ENCODE data around the gene ACOT6.
"Not testable (repeated sequence)": the region's sequence is repeated elsewhere in the genome, so short reads cannot be mapped to it uniquely, and the experiment has no call there.

Gene ACOT6, protein sequence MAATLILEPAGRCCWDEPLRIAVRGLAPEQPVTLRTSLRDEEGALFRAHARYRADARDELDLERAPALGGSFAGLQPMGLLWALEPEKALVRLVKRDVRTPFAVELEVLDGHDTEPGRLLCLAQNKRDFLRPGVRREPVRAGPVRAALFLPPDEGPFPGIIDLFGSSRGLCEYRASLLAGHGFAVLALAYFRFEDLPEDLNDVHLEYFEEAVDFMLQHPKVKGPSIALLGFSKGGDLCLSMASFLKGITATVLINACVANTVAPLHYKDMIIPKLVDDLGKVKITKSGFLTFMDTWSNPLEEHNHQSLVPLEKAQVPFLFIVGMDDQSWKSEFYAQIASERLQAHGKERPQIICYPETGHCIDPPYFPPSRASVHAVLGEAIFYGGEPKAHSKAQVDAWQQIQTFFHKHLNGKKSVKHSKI

DNA sequence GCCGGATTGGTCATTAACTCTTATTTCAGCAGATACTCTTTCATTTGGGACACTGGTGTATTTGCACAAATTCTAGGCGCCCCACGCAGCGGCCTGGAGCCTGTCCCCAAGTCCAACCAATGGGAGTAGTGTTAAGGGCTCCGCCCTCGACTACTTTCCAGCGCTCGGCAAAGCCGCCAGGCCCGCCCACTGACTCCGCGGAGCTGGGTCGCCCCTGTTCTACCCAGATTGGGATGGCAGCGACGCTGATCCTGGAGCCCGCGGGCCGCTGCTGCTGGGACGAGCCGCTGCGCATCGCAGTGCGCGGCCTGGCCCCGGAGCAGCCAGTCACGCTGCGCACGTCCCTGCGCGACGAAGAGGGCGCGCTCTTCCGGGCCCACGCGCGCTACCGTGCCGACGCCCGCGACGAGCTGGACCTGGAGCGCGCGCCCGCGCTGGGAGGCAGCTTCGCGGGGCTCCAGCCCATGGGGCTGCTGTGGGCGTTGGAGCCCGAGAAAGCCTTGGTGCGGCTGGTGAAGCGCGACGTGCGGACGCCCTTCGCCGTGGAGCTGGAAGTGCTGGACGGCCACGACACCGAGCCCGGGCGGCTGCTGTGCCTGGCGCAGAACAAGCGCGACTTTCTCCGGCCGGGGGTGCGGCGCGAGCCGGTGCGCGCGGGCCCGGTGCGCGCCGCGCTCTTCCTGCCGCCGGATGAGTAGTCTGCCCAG is at the start of gene ACOT6:
TSS of gene ACOT6 (plus strand) at position 179 of the 707 bp plus-strand sequence. CDS start at position 234, 55 bp downstream.
- DNase-seq: peak; percentile 37 to 66

GRCh38 chr14:73562696-73563095 is 49.6 kb upstream of the ACOT6 start:
- DNase-seq: not testable (repeated sequence)

GRCh38 chr14:73566431-73566830 is 45.9 kb upstream of the ACOT6 start:
- DNase-seq: not testable (repeated sequence)

DNA sequence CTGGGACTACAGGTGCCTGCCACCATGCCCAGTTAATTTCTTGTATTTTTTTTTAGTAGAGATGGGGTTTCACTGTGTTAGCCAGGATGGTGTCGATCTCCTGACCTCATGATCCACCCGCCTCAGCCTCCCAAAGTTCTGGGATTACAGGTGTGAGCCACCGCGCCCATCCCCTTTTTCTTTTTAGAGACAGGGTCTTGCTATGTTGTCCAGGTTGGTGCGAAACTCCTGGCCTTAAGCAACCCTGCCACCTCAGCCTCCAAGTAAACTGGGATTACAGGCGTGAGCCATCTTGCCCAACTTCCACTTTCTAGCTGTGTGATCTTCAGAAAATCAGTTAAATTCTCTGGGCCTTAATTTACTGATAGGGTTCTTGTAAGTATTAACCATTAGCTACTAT is 45.4 kb upstream of the ACOT6 start:
- not testable (repeated sequence) for DNase-seq

DNA sequence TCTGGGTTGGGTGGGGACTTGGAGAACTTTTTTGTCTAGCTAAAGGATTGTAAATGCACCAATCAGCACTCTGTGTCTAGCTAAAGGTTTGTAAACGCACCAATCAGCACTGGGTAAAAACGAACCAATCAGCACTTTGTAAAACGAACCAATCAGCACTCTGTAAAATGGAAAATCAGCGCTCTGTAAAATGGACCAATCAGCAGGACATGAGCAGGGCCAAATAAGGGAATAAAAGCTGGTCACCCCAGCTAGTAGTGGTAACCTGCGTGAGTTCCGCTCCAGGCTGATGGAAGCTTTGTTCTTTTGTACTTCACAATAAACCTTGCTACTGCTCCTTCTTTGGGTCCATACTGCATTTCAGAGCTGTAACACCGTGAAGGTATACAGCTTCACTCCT is 45.0 kb upstream of the ACOT6 start:
- DNase-seq: no peak

GRCh38 chr14:73567951-73568885 is 44.1 kb upstream of the ACOT6 start:
- no peak for DNase-seq

GRCh38 chr14:73568886-73569184 is 43.5 kb upstream of the ACOT6 start:
- DNase-seq: not testable (repeated sequence)

- peak; percentile 65 to 70 for DNase-seq
Observed at GRCh38 chr14:73569185-73569958, 42.9 kb upstream of the ACOT6 start, which contains the start of gene ACOT2. Gene ACOT2 (plus strand): TSS chr14:73569213. CDS start chr14:73569241, 28 bp downstream.

DNA sequence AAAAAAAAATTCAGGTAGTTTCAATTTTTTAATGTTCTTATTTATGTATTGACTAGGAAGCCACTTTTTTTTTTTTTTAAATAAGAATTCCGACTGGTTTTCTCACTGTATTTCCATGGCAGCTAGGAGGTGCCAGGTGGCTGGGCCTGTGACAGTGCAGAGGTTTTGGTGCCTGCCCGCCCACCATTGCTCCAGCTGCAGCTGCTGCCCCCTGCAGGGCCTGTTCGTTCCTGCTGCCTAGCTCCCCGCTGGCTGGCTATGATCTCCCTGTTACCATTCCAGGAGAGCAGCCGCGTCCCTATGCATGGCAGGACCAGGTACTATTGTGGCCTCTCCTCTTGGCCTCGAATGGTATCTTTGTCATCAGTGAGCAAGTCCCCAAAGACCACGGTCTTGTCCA is 41.4 kb upstream of the ACOT6 start:
- DNase-seq: peak in 1 of 2 donors; percentile 9

DNA sequence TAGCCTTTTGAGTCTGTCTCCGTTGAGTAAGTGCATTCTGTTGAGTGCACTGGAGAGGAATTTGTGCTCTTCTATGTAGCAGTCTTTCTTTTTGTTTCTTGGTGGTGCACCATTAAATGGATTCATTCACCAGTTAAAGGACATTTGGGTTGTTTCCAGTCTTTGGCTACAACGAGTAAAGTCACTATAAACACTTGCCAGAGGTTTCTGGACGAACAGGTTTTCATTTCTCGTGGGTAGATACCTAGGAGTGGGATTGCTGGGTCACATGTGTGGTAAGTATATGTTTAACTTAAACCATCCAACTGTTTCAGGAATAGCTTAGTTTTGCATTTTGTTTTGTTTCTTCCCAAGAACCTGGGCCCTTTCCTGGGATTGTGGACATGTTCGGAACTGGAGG is 39.3 kb upstream of the ACOT6 start:
- not testable (repeated sequence) for DNase-seq

GRCh38 chr14:73573740-73574139 is 38.6 kb upstream of the ACOT6 start:
- DNase-seq: not testable (repeated sequence)

- DNase-seq: not testable (repeated sequence)
Observed at GRCh38 chr14:73574251-73574650, 38.1 kb upstream of the ACOT6 start.

GRCh38 chr14:73576391-73576790 is 35.9 kb upstream of the ACOT6 start:
- DNase-seq: no peak

DNA sequence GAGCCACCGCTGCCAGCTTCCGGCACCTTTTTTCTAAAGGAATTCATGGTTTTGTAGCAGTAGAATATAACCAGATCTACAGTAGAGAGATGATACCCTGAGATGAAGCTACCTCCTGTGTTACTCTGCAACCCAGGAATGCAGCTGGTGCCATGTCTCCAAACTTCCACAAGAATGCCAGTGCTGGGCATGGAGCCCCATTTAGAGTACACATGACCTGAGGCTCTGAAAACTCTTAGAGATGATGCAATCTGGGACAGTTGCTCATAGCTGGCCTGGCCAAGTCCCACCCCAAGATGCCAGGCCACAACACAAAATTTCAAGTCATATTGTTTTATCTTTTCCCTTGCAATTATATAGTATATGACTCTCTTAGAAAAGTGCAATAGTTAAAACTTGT is 35.1 kb upstream of the ACOT6 start:
- not testable (repeated sequence) for DNase-seq

- not testable (repeated sequence) for DNase-seq
Observed at GRCh38 chr14:73582102-73582979, 30.0 kb upstream of the ACOT6 start.

DNA sequence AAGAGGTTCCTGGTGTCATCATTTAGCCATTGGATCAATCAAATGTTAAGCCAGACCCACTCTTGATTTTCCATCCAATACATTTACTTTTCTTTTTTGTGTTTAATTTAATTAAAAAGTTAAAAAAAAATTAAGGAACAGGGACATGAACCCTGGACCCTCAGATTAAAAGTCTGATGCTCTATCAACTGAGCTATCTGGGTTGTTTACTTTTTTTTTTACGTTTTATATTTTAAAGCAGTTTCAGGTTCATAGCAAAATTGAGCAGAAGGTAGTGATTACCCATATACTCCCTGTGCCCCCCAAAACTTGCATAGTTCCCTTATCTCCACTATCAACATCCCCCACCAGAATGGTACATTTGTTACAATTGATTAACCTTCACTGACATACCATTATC is 23.6 kb upstream of the ACOT6 start:
- no peak for DNase-seq

GRCh38 chr14:73589116-73589515 is 23.2 kb upstream of the ACOT6 start:
- DNase-seq: no peak

- not testable (repeated sequence) for DNase-seq
Observed at GRCh38 chr14:73590673-73591004, 21.7 kb upstream of the ACOT6 start.

DNA sequence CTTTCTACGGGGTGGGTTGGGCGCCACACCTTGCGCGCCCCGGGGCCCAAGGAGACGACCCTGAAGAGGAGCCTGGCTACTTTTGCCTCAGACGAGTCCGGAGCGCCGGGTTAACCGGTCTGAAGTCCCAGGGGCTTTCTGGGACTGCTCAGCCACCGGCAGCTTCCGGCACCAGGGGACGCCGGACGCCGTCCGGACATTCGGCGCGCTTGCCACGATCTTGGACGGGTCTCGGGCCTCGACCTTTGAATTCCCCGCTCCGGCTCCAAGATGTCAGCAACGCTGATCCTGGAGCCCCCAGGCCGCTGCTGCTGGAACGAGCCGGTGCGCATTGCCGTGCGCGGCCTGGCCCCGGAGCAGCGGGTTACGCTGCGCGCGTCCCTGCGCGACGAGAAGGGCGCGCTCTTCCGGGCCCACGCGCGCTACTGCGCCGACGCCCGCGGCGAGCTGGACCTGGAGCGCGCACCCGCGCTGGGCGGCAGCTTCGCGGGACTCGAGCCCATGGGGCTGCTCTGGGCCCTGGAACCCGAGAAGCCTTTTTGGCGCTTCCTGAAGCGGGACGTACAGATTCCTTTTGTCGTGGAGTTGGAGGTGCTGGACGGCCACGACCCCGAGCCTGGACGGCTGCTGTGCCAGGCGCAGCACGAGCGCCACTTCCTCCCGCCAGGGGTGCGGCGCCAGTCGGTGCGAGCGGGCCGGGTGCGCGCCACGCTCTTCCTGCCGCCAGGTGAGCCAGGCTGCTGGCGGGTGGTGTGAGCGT is 20.4 kb upstream of the ACOT6 start, which contains the start of gene ACOT4:
TSS of gene ACOT4 (plus strand) at position 184 of the 760 bp plus-strand sequence. CDS start at position 271, 87 bp downstream.
- DNase-seq: no peak

DNA sequence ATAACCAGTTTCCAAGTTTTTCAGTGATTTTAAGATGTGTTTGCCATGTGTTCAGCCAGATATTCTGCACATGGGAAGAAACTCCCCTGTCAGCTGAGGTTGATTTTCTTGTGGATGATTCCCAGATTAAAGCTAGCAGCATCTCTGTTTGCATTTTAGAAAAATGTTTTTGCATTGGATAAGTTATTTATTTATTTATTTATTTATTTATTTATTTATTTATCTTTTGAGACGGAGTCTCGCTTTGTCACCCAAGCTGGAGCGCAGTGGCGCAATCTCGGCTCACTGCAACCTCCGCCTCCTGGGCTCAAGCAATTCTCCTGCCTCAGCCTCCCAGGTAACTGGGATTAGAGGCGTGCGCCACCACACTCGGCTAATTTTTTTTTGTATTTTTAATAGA is 17.8 kb upstream of the ACOT6 start:
- DNase-seq: no peak

Data from hippocampal formation (tissue), 2 donors.